Measurements from ENCODE around the gene NEDD9. TPM values are rescaled to one million over a fixed set of nuclear protein-coding genes. Genes with fewer than 3 reads are reported as not detected.

Gene NEDD9
- total and polyA plus RNA-seq, 2 of the 13 experiments (the other 11 are each of a cell fraction or from before 2014, with no cell fraction given), result 27.1 to 389 TPM

- TF ChIP-seq ZNF609 (CRISPR knock-in tag; IDR thresholded peaks at IDR 0.05; ENCODE audit: borderline replicate concordance), result no peak
- TF ChIP-seq SRF (IDR thresholded peaks at IDR 0.05; ENCODE audit: low read depth, low read length), result no peak
- TF ChIP-seq, protein P1, sequence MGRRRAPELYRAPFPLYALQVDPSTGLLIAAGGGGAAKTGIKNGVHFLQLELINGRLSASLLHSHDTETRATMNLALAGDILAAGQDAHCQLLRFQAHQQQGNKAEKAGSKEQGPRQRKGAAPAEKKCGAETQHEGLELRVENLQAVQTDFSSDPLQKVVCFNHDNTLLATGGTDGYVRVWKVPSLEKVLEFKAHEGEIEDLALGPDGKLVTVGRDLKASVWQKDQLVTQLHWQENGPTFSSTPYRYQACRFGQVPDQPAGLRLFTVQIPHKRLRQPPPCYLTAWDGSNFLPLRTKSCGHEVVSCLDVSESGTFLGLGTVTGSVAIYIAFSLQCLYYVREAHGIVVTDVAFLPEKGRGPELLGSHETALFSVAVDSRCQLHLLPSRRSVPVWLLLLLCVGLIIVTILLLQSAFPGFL (CRISPR knock-in tag; IDR thresholded peaks at IDR 0.05), result no peak
- TF ChIP-seq, protein P2, sequence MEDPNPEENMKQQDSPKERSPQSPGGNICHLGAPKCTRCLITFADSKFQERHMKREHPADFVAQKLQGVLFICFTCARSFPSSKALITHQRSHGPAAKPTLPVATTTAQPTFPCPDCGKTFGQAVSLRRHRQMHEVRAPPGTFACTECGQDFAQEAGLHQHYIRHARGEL (CRISPR knock-in tag; IDR thresholded peaks at IDR 0.05), result no peak
- no peak for TF ChIP-seq ZNF543 (CRISPR knock-in tag; IDR thresholded peaks at IDR 0.05)
- TF ChIP-seq, protein P3, sequence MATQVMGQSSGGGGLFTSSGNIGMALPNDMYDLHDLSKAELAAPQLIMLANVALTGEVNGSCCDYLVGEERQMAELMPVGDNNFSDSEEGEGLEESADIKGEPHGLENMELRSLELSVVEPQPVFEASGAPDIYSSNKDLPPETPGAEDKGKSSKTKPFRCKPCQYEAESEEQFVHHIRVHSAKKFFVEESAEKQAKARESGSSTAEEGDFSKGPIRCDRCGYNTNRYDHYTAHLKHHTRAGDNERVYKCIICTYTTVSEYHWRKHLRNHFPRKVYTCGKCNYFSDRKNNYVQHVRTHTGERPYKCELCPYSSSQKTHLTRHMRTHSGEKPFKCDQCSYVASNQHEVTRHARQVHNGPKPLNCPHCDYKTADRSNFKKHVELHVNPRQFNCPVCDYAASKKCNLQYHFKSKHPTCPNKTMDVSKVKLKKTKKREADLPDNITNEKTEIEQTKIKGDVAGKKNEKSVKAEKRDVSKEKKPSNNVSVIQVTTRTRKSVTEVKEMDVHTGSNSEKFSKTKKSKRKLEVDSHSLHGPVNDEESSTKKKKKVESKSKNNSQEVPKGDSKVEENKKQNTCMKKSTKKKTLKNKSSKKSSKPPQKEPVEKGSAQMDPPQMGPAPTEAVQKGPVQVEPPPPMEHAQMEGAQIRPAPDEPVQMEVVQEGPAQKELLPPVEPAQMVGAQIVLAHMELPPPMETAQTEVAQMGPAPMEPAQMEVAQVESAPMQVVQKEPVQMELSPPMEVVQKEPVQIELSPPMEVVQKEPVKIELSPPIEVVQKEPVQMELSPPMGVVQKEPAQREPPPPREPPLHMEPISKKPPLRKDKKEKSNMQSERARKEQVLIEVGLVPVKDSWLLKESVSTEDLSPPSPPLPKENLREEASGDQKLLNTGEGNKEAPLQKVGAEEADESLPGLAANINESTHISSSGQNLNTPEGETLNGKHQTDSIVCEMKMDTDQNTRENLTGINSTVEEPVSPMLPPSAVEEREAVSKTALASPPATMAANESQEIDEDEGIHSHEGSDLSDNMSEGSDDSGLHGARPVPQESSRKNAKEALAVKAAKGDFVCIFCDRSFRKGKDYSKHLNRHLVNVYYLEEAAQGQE (IDR thresholded peaks at IDR 0.05; ENCODE audit: borderline replicate concordance in 1 of 2, low read depth in 1 of 2, low read length in 2 of 2), result peak in 1 of 2 experiments; percentile 53; a peak in 2 of 4 replicates
- TF ChIP-seq NFIB (CRISPR knock-in tag; IDR thresholded peaks at IDR 0.05; ENCODE audit: borderline replicate concordance), result no peak
- TF ChIP-seq SIX1 (CRISPR knock-in tag; IDR thresholded peaks at IDR 0.05; ENCODE audit: borderline replicate concordance), result no peak
- TF ChIP-seq SRSF4 (IDR thresholded peaks at IDR 0.05; ENCODE audit: low read depth, low read length, poor library complexity, severe bottlenecking), result peak; percentile 26
- TF ChIP-seq MBD4 (IDR thresholded peaks at IDR 0.05; ENCODE audit: borderline replicate concordance, low read length), result no peak
- no peak for TF ChIP-seq ZNF746 (CRISPR knock-in tag; IDR thresholded peaks at IDR 0.05)
- no peak for TF ChIP-seq ATM (IDR thresholded peaks at IDR 0.05; ENCODE audit: borderline replicate concordance)
- no peak for TF ChIP-seq ZNF121 (CRISPR knock-in tag; IDR thresholded peaks at IDR 0.05)
- TF ChIP-seq SRSF9 (IDR thresholded peaks at IDR 0.05; ENCODE audit: borderline replicate concordance, insufficient read depth, low read depth, low read length, poor library complexity, severe bottlenecking), result no peak
- peak; percentile 51; the same call in 1 of the 2 replicates for TF ChIP-seq ZBTB38 (CRISPR knock-in tag; IDR thresholded peaks at IDR 0.05)
- no peak for TF ChIP-seq MIXL1 (CRISPR knock-in tag; IDR thresholded peaks at IDR 0.05)
- no peak for TF ChIP-seq ZFP82 (CRISPR knock-in tag; IDR thresholded peaks at IDR 0.05; ENCODE audit: borderline replicate concordance)
- peak; percentile 34 for TF ChIP-seq YY1 (IDR thresholded peaks at IDR 0.05; ENCODE audit: insufficient read depth, insufficient replicate concordance, low read depth, low read length)
- no peak for TF ChIP-seq CREBL2 (CRISPR knock-in tag; IDR thresholded peaks at IDR 0.05; ENCODE audit: borderline replicate concordance)
Observed at GRCh38 chr6:11228935-11229654, 3.4 kb downstream of the NEDD9 start (continued).

Measured in HepG2 (cell line).